ENCODE results near the gene GLDN. TPM values are rescaled to one million over a fixed set of nuclear protein-coding genes. Genes with fewer than 3 reads are reported as not detected.

The GLDN gene
- total and polyA plus RNA-seq, 2 of the 8 experiments (the other 6 are each of a cell fraction or from before 2014, with no cell fraction given), result 0.24 to 0.50 TPM

- H4K5ac ChIP-seq (ENCODE audit: insufficient read length, low read depth, low read length), result no peak overlapping the region
- no peak overlapping the region for H4K91ac ChIP-seq (replicated peaks; ENCODE audit: insufficient read length, low read length)
- no peak overlapping the region for H3K27ac ChIP-seq (ENCODE audit: low read depth, low read length)
- DNase-seq (ENCODE audit: low read depth in 1 of 2, low spot score in 2 of 2) (no peak), FAIRE-seq (no peak)
- no peaks in the 10 kb centered on the region for H3K27me3 ChIP-seq (replicated peaks in 1 of 4; ENCODE audit: control insufficient read depth in 3 of 4, extremely low read depth in 1 of 4, insufficient read depth in 3 of 4, low read length in 3 of 4)
- no peak overlapping the region for H4K8ac ChIP-seq (ENCODE audit: extremely low read depth, insufficient read depth, low read length)
- no peak overlapping the region for H3K4me3 ChIP-seq (ENCODE audit: extremely low read depth in 1 of 4, insufficient read depth in 2 of 4, low read depth in 3 of 4, low read length in 4 of 4)
- no peak overlapping the region for H2BK5ac ChIP-seq (ENCODE audit: low read depth, low read length)
- no peak overlapping the region for H2AK5ac ChIP-seq (ENCODE audit: low read depth, low read length)
- H3K18ac ChIP-seq (ENCODE audit: extremely low read depth, low read length), result no peak overlapping the region
- no peak overlapping the region for H2BK20ac ChIP-seq (ENCODE audit: low read length)
- H3K4me2 ChIP-seq (ENCODE audit: insufficient read depth in 1 of 2, low read depth in 2 of 2, low read length in 2 of 2), result no peak overlapping the region
- H3K14ac ChIP-seq (ENCODE audit: insufficient read length), result no peak overlapping the region
- no peak overlapping the region for H2BK120ac ChIP-seq (replicated peaks; ENCODE audit: low read depth, low read length)
- no peaks in the 10 kb centered on the region for H4K20me1 ChIP-seq (replicated peaks in 1 of 2; ENCODE audit: control insufficient read depth in 1 of 2, insufficient read depth in 2 of 2, low read length in 2 of 2)
- H3K36me3 ChIP-seq (ENCODE audit: control insufficient read depth in 2 of 4, insufficient read depth in 4 of 4, low read length in 3 of 4), result no peaks in the 10 kb centered on the region
- H3K56ac ChIP-seq (replicated peaks; ENCODE audit: insufficient read length, low read depth, low read length), result no peak overlapping the region
- CTCF ChIA-PET (ENCODE audit: partially characterized antibody), result interaction anchor here (0.8 to 10.6 kb wide), 5 partner anchors 10 to 181 kb away, joined by 3 to 263 read pairs (median 4); no protein-coding TSS in a partner anchor
- no peaks in the 10 kb centered on the region for H3K23me2 ChIP-seq (ENCODE audit: low read depth, low read length)
- POLR2A ChIA-PET (ENCODE audit: partially characterized antibody), result no interaction called here
- H3K79me1 ChIP-seq (ENCODE audit: low read depth, low read length), result no peaks in the 10 kb centered on the region
- no peak overlapping the region for H2BK12ac ChIP-seq (ENCODE audit: low read depth, low read length)
- H3K9ac ChIP-seq (replicated peaks in 1 of 4; ENCODE audit: extremely low read depth in 1 of 4, low read depth in 3 of 4, low read length in 3 of 4), result no peak overlapping the region
- H3K79me2 ChIP-seq (ENCODE audit: control insufficient read depth in 1 of 2, insufficient read depth in 2 of 2, low read length in 2 of 2), result no peaks in the 10 kb centered on the region
- no peaks in the 10 kb centered on the region for H3K9me3 ChIP-seq (ENCODE audit: insufficient read depth in 2 of 2, low read depth in 1 of 2, low read length in 1 of 2)
- H3K23ac ChIP-seq (ENCODE audit: insufficient read length), result no peak overlapping the region
- H3K4ac ChIP-seq (replicated peaks; ENCODE audit: insufficient read length, low read depth, low read length), result no peak overlapping the region
- TF ChIP-seq TCF12 (IDR thresholded peaks at IDR 0.05; ENCODE audit: low read depth, low read length) (no peak), SP1 (IDR thresholded peaks at IDR 0.05; ENCODE audit: low read depth, low read length) (no peak), FOSL1 (IDR thresholded peaks at IDR 0.05; ENCODE audit: insufficient read depth, low read depth, low read length) (no peak), HDAC6 (IDR thresholded peaks at IDR 0.05; ENCODE audit: low read depth, low read length) (no peak), SRF (IDR thresholded peaks at IDR 0.05; ENCODE audit: low read depth, low read length) (no peak), TEAD4 (IDR thresholded peaks at IDR 0.05; ENCODE audit: low read depth, low read length) (no peak), TAF1 (IDR thresholded peaks at IDR 0.05; ENCODE audit: low read depth, low read length) (no peak), EZH2 (IDR thresholded peaks at IDR 0.05; ENCODE audit: low read depth, low read length, severe bottlenecking) (no peak), SP2 (IDR thresholded peaks at IDR 0.05; ENCODE audit: low read length) (no peak), ASH2L (IDR thresholded peaks at IDR 0.05; ENCODE audit: low read length) (no peak), CBX8 (IDR thresholded peaks at IDR 0.05; ENCODE audit: borderline replicate concordance, low read depth, low read length) (no peak), ATF2 (IDR thresholded peaks at IDR 0.05; ENCODE audit: low read length) (no peak), SIN3A (conservative IDR thresholded peaks at IDR 0.05 in 1 of 2, IDR thresholded peaks at IDR 0.05 in 1 of 2; ENCODE audit: low read depth in 1 of 2, low read length in 2 of 2) (no peak), BRCA1 (IDR thresholded peaks at IDR 0.05; ENCODE audit: low read depth, low read length) (no peak)
- H2BK15ac ChIP-seq (ENCODE audit: low read length), result no peak overlapping the region
- H2AFZ ChIP-seq (ENCODE audit: low read length), result no peak overlapping the region
- H3K4me1 ChIP-seq (replicated peaks in 1 of 4; ENCODE audit: control insufficient read depth in 3 of 4, insufficient read depth in 4 of 4, low read length in 3 of 4), result no peaks in the 10 kb centered on the region
Measured at GRCh38 chr15:51374131-51374530, 32.7 kb downstream of the GLDN start.
